Rectal smooth muscle tissue (tissue), 1 donor: Measurements from ENCODE around the gene KRTAP10-1.

ENCODE experiments used
- H3K27ac ChIP-seq: one replicate; pipeline ENCODE4 v1.7.0; 2013; ENCODE audit warnings: low read depth, low read length, inconsistent platforms
- H3K27me3 ChIP-seq: one replicate; pipeline ENCODE4 v1.7.0; 2013; ENCODE audit warnings: low read length; ENCODE audit not compliant: control insufficient read depth, insufficient read depth
- H3K36me3 ChIP-seq: one replicate; pipeline ENCODE4 v1.7.0; 2013; ENCODE audit warnings: low read length; ENCODE audit not compliant: control insufficient read depth, insufficient read depth
- H3K4me1 ChIP-seq: one replicate; pipeline ENCODE4 v1.7.0; 2013; ENCODE audit warnings: low read length; ENCODE audit not compliant: control insufficient read depth, insufficient read depth
- H3K4me3 ChIP-seq: one replicate; pipeline ENCODE4 v1.7.0; 2013; ENCODE audit warnings: low read length
- H3K9ac ChIP-seq: one replicate; pipeline ENCODE4 v1.7.0; 2013; ENCODE audit warnings: low read length

KRTAP10-1 gene

DNA sequence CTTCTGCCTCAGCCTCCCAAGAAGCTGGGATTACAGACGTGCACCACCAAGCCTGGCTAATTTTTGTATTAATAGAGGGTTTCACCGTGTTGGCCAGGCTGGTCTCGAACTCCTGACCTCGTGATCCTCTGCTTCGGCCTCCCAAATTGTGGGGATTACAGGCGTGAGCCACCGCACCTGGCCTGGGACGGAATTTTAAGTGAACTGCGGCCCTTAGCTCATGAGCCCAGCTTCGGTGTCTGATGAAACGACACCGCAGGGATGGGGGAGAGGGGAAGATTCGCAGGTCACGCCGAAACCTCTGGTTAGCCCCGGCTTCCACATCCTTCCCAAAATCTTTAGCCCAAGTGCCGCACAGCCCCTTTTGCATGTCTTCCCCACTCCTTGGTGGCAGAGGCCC is 45.6 kb downstream of the KRTAP10-1 start:
- H3K36me3 ChIP-seq = no peaks in the 10 kb centered on the region
- H3K27me3 ChIP-seq = no peaks in the 10 kb centered on the region
- no peak overlapping the region for H3K27ac ChIP-seq

GRCh38 chr21:44492567-44493385 is 47.2 kb downstream of the KRTAP10-1 start:
- Histone ChIP-seq H3K4me3 (no peak overlapping the region), H3K27me3 (no peaks in the 10 kb centered on the region)

More for the DNA sequence above, 45.6 kb downstream of the KRTAP10-1 start:
- Histone ChIP-seq H3K4me1 (no peaks in the 10 kb centered on the region), H3K4me3 (no peak overlapping the region), H3K9ac (no peak overlapping the region)

DNA sequence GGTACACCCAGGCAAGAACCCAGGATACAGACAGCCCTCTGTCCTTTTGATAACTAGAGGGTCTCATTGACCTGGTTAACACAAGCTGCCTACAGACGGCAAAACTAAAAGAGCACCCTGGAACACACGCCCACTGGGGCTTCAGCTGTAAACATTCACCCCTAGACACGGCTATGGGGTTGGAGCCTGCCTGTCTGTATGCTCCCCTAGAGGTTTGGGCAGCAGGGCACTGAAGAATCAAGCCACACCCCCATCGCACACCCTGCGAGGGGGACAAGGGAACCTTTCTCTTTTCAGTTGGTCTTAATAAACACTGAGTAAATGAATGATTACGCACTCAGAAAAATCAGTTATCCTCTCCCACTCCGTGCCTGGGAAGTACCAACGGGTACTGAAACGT is 49.2 kb downstream of the KRTAP10-1 start:
- H3K36me3 ChIP-seq = no peaks in the 10 kb centered on the region
- H3K27ac ChIP-seq = no peak overlapping the region
- no peak overlapping the region for H3K9ac ChIP-seq
- H3K4me3 ChIP-seq = no peak overlapping the region
- H3K4me1 ChIP-seq = no peaks in the 10 kb centered on the region
- H3K27me3 ChIP-seq = no peaks in the 10 kb centered on the region

More at GRCh38 chr21:44492567-44493385, 47.2 kb downstream of the KRTAP10-1 start:
- H3K4me1 ChIP-seq = no peaks in the 10 kb centered on the region
- no peak overlapping the region for H3K9ac ChIP-seq
- H3K36me3 ChIP-seq = no peaks in the 10 kb centered on the region
- no peak overlapping the region for H3K27ac ChIP-seq

DNA sequence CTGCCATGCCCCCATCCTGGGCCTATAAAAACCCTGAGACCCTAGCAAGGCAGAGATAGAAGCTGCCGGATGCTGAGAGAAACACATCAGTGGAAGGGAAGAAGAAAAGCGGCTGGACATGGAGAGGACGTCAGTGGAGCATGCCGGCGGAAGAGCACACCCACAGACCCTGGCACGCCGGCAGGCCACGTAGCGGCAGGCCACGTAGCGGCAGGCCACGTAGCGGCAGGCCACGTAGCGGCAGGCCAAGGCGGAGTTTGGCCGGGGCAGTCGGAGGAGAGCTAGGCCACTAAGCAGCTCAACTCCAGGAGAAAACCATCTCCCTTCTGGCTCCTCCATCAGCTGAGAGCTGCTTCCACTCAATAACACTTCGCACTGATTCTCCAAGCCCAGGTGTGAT is 49.6 kb downstream of the KRTAP10-1 start:
- Histone ChIP-seq H3K27ac (no peak overlapping the region), H3K27me3 (no peaks in the 10 kb centered on the region), H3K9ac (no peak overlapping the region), H3K4me1 (no peaks in the 10 kb centered on the region), H3K4me3 (no peak overlapping the region), H3K36me3 (no peaks in the 10 kb centered on the region)

DNA sequence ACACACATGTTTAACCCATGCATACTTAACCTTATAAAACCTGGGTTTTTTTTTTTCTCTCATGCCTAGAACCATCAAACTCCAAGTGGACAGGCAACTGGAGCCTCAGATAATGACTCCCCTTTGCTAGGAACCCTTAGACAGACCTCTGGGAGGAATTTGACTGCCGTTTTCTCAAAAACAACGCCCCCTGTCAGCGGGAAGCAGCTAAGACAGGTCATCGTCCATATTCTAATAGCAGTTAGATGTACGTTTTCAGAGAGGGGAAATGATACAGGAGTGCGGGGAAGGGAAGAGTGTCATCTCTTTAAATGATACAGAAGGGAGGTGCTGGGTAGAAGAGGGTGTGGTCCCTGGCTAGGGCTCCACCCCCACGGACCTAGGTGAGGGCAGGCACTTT is 50.0 kb downstream of the KRTAP10-1 start:
- Histone ChIP-seq H3K27me3 (no peaks in the 10 kb centered on the region), H3K4me3 (no peak overlapping the region), H3K36me3 (no peaks in the 10 kb centered on the region), H3K9ac (no peak overlapping the region), H3K27ac (no peak overlapping the region), H3K4me1 (no peaks in the 10 kb centered on the region)
